GM23338 (cell line): ENCODE measurements around the gene PLD2. TPM values are rescaled to one million over a fixed set of nuclear protein-coding genes. Genes with fewer than 3 reads are reported as not detected.
A peak's percentile ranks its signal among the peaks of the same experiment; 100 is the strongest.
"Not testable (repeated sequence)": the region's sequence is repeated elsewhere in the genome, so short reads cannot be mapped to it uniquely, and the experiment has no call there.

Experiments
- ATAC-seq: fragments of 200-7000 bp; cut with Tn5 transposase; 3 replicates; pipeline ENCODE4 v1.9.1; 2020
- DNase-seq: peaks from one replicate; pipeline ENCODE4 v3.0.0-alpha.2; 2015; ENCODE audit warnings: low spot score
- H2AFZ ChIP-seq: fragments of 200-600 bp; sonication (generic); 2 replicates; pipeline ENCODE4 v1.8.0; 2016; ENCODE audit warnings: antibody characterized with exemption, mild to moderate bottlenecking, moderate library complexity
- H3F3A ChIP-seq: fragments of 200-600 bp; sonication (generic); replicated peaks from 2 replicates; pipeline ENCODE4 v1.8.0; 2017; ENCODE audit warnings: antibody characterized with exemption, mixed run types, low read depth
- H3K27ac ChIP-seq: fragments of 200-600 bp; sonication (generic); 2 replicates; pipeline ENCODE4 v1.6.1; 2016; ENCODE audit warnings: low read depth
- H3K27me3 ChIP-seq: fragments of 200-600 bp; sonication (generic); 2 replicates; pipeline ENCODE4 v1.8.0; 2016; ENCODE audit warnings: mild to moderate bottlenecking, mixed run types, moderate library complexity; ENCODE audit not compliant: insufficient read depth
- H3K36me3 ChIP-seq: fragments of 200-600 bp; sonication (generic); 2 replicates; pipeline ENCODE4 v1.8.0; 2016; ENCODE audit warnings: mild to moderate bottlenecking; ENCODE audit not compliant: insufficient read depth
- H3K4me1 ChIP-seq: fragments of 200-600 bp; sonication (generic); 2 replicates; pipeline ENCODE4 v1.8.0; 2016; ENCODE audit warnings: mild to moderate bottlenecking, moderate library complexity; ENCODE audit not compliant: insufficient read depth
- H3K4me2 ChIP-seq: fragments of 200-600 bp; sonication (generic); 2 replicates; pipeline ENCODE4 v1.7.1; 2017; ENCODE audit warnings: mixed run types
- H3K4me3 ChIP-seq: fragments of 200-600 bp; sonication (generic); 2 replicates; pipeline ENCODE4 v1.6.1; 2016; ENCODE audit warnings: mixed run types
- H3K79me2 ChIP-seq: fragments of 200-600 bp; sonication (generic); replicated peaks from 2 replicates; pipeline ENCODE4 v1.8.0; 2017; ENCODE audit warnings: mild to moderate bottlenecking; ENCODE audit not compliant: insufficient read depth
- H3K9me2 ChIP-seq: fragments of 200-600 bp; sonication (generic); 2 replicates; pipeline ENCODE4 v1.8.0; 2017; ENCODE audit not compliant: insufficient read depth
- H4K20me1 ChIP-seq: fragments of 200-600 bp; sonication (generic); replicated peaks from 2 replicates; pipeline ENCODE4 v1.8.0; 2017; ENCODE audit warnings: mild to moderate bottlenecking; ENCODE audit not compliant: insufficient read depth
- H3K27ac Mint-ChIP-seq: 2 replicates; pipeline ENCODE4 v1.8.0; 2020; ENCODE audit warnings: inconsistent platforms, mild to moderate bottlenecking, moderate library complexity, mixed read lengths
- H3K27me3 Mint-ChIP-seq: 3 replicates; pipeline ENCODE4 v1.8.0; 2022; ENCODE audit warnings: low read depth, mild to moderate bottlenecking, moderate library complexity, mixed read lengths, inconsistent platforms; ENCODE audit not compliant: insufficient read depth, poor library complexity
- H3K36me3 Mint-ChIP-seq: 3 replicates; pipeline ENCODE4 v1.8.0; 2021; ENCODE audit warnings: low read depth, mild to moderate bottlenecking, inconsistent platforms, moderate library complexity, mixed read lengths
- H3K4me1 Mint-ChIP-seq: 3 replicates; pipeline ENCODE4 v1.8.0; 2020; ENCODE audit warnings: mild to moderate bottlenecking, inconsistent platforms, mixed read lengths
- H3K4me3 Mint-ChIP-seq: 3 replicates; pipeline ENCODE4 v1.8.0; 2021; ENCODE audit warnings: moderate library complexity, mild to moderate bottlenecking, inconsistent platforms, mixed read lengths
- H3K9me3 Mint-ChIP-seq: 3 replicates; pipeline ENCODE4 v1.8.0; 2020; ENCODE audit warnings: moderate library complexity, mild to moderate bottlenecking, inconsistent platforms, mixed read lengths
- EZH2 ChIP-seq: fragments of 200-600 bp; sonication (generic); IDR thresholded peaks from one replicate; pipeline ENCODE4 v1.8.0; 2017; ENCODE audit warnings: antibody characterized with exemption, mild to moderate bottlenecking, low read depth; ENCODE audit not compliant: unreplicated experiment
- NANOG ChIP-seq: IDR thresholded peaks from 2 replicates; pipeline ENCODE4 v1.6.1; 2016; ENCODE audit warnings: antibody characterized with exemption, borderline replicate concordance
- POLR2AphosphoS5 ChIP-seq: IDR thresholded peaks from 2 replicates; pipeline ENCODE4 v1.6.1; 2016; ENCODE audit warnings: antibody characterized with exemption, low read depth
- STAT1 ChIP-seq: IDR thresholded peaks from one replicate; pipeline ENCODE4 v1.6.1; 2016; ENCODE audit warnings: antibody characterized with exemption; ENCODE audit not compliant: unreplicated experiment
- ZNF331 ChIP-seq: fragments of 250-450 bp; sonication (Bioruptor Pico); IDR thresholded peaks from 2 replicates; pipeline ENCODE4 v1.5.0; 2020; ENCODE audit warnings: low read depth, mild to moderate bottlenecking, moderate library complexity
- polyA plus RNA-seq: library from polyadenylated mRNA; unstranded; fragments of >200 nt; fragmentation: Nextera tagmentation; extraction: Ambion mirVana; gene quantifications from 2 replicates; pipeline ENCODE4 v1.2.1, GENCODE V29; 2016
- total RNA-seq: library from RNA; depleted of rRNA; stranded (reverse); fragments of >200 nt; shearing (Covaris generic); gene quantifications from 2 replicates; pipeline ENCODE4 v1.2.3, GENCODE V29; 2014
- TF ChIP-seq, protein P1 (sequence below): IDR thresholded peaks from 2 replicates; pipeline ENCODE4 v1.6.1; 2016; ENCODE audit warnings: antibody characterized with exemption

Gene PLD2
- total and polyA plus RNA-seq, 2 experiments from 2014 or later, result 20.2 to 55.9 TPM

DNA sequence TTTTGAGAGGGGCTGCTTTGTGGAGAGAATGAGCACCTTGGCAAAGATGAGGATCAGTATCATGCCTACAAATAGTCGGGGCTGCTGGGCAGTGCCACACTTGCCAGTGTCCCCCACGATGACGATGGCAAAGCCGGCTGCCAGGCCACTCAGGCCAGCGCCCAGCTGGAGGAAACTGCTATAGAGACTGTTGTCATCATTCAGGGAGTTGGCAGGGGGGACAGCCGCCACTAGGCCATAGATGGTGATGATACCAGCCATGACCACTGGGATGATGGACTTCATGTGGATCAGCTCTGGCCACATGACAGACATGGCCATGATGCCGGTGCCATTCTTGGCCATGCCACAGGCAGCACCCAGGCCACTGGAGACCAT lies 50.0 kb downstream of the PLD2 start (continued):
- no peak for TF ChIP-seq EZH2
- TF ChIP-seq ZNF331 (CRISPR knock-in tag), result no peak
- TF ChIP-seq, protein P1, sequence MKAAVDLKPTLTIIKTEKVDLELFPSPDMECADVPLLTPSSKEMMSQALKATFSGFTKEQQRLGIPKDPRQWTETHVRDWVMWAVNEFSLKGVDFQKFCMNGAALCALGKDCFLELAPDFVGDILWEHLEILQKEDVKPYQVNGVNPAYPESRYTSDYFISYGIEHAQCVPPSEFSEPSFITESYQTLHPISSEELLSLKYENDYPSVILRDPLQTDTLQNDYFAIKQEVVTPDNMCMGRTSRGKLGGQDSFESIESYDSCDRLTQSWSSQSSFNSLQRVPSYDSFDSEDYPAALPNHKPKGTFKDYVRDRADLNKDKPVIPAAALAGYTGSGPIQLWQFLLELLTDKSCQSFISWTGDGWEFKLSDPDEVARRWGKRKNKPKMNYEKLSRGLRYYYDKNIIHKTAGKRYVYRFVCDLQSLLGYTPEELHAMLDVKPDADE, result no peak
- TF ChIP-seq NANOG, result no peak
- TF ChIP-seq POLR2AphosphoS5, result no peak
- TF ChIP-seq STAT1, result no peak

DNA sequence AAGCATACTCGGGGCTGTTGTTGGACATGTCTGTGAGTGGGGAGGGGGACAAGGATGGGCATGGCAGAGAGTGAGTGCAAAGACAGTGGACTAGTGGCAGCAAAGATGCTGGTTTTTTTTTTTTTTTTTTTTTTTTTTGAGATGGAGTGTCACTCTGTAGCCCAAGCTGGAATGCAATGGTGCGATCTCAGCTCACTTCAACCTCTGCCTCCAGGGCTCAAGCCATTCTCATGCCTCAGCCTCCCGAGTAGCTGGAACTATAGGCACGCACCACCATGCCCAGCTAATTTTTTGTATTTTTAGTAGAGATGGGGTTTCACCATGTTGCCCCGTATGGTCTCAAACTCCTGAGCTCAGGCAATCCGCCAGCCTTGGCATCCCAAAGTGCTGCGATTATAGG lies 50.4 kb downstream of the PLD2 start:
- H3K9me2 ChIP-seq, H3K27me3 ChIP-seq, H2AFZ ChIP-seq, H4K20me1 ChIP-seq, H3K9me3 Mint-ChIP-seq, ATAC-seq, H3K36me3 Mint-ChIP-seq, H3K36me3 ChIP-seq, DNase-seq: not testable (repeated sequence)
- H3K4me1 ChIP-seq, result peaks cover 58% of the 10 kb centered on the region
- peak overlapping the region; percentile 75 for H3K4me2 ChIP-seq
- Mint-ChIP-seq H3K27ac (peak overlapping the region; percentile 66), H3K4me3 (peak overlapping the region; percentile 11; the same call in 1 of the 3 replicates), H3K27me3 (peaks cover 14% of the 10 kb centered on the region), H3K4me1 (peaks cover 61% of the 10 kb centered on the region)
- peaks cover 18% of the 10 kb centered on the region for H3K79me2 ChIP-seq
- H3K4me3 ChIP-seq, result peak overlapping the region; percentile 38
- H3F3A ChIP-seq, result peaks cover 13% of the 10 kb centered on the region; the same call in 1 of the 2 replicates
- peak overlapping the region; percentile 85 for H3K27ac ChIP-seq

GRCh38 chr17:4858068-4858881 lies 51.3 kb downstream of the PLD2 start:
- Mint-ChIP-seq H3K4me1 (peaks cover 62% of the 10 kb centered on the region), H3K4me3 (peak overlapping the region; percentile 19; the same call in 2 of the 3 replicates), H3K27ac (peak overlapping the region; percentile 85), H3K36me3 (peaks cover 9% of the 10 kb centered on the region; the same call in 1 of the 3 replicates), H3K27me3 (peaks cover 12% of the 10 kb centered on the region), H3K9me3 (no peaks in the 10 kb centered on the region)
- DNase-seq (peak; percentile 70), ATAC-seq (peak; percentile 74)
- Histone ChIP-seq H3K79me2 (peaks cover 27% of the 10 kb centered on the region), H3K36me3 (no peaks in the 10 kb centered on the region), H3K27me3 (no peaks in the 10 kb centered on the region), H4K20me1 (peaks cover 5% of the 10 kb centered on the region; the same call in 1 of the 2 replicates), H3K27ac (peak overlapping the region; percentile 85), H3F3A (peaks cover 13% of the 10 kb centered on the region; the same call in 1 of the 2 replicates), H3K9me2 (no peaks in the 10 kb centered on the region), H2AFZ (no peak overlapping the region), H3K4me2 (peak overlapping the region; percentile 75), H3K4me3 (peak overlapping the region; percentile 43), H3K4me1 (peaks cover 58% of the 10 kb centered on the region)
- TF ChIP-seq, protein P1, result peak; percentile 57; the same call in 1 of the 2 replicates
- TF ChIP-seq NANOG, result no peak
